CD14-positive monocyte (primary cell): ENCODE measurements around the gene SSTR4. TPM values are rescaled to one million over a fixed set of nuclear protein-coding genes. Genes with fewer than 3 reads are reported as not detected.

ENCODE experiments used
- DNase-seq, 3 donors: peaks; one replicate each; pipeline ENCODE4 v3.0.0-alpha.2; 2011 to 2022
- H2AFZ ChIP-seq: 2 replicates; pipeline ENCODE4 v1.6.0; 2012; ENCODE audit warnings: mild to moderate bottlenecking, low read depth, low read length, inconsistent platforms; ENCODE audit not compliant: insufficient read depth, poor library complexity, severe bottlenecking
- H3K27ac ChIP-seq, 2 donors: 1 replicate in 1 of 2; 2 replicates in 1 of 2; pipeline ENCODE4 v1.5.1; 2012 to 2013; ENCODE audit warnings: low read length in 2 of 2, control low read depth in 1 of 2, inconsistent platforms in 1 of 2, low read depth in 1 of 2, mild to moderate bottlenecking in 1 of 2
- H3K27me3 ChIP-seq, 2 donors: one replicate each; pipeline versions ENCODE4 v1.6.0 to v1.6.1; 2011 to 2013; ENCODE audit warnings: low read length in 2 of 2; ENCODE audit not compliant: control insufficient read depth in 2 of 2, insufficient read depth in 2 of 2
- H3K36me3 ChIP-seq, 2 donors: replicated peaks in 1 of 2; 1 replicate in 1 of 2; 2 replicates in 1 of 2; pipeline versions ENCODE4 v1.5.1 to v1.6.1; 2012 to 2013; ENCODE audit warnings: low read length in 2 of 2, control low read depth in 1 of 2, inconsistent platforms in 1 of 2, mild to moderate bottlenecking in 1 of 2; ENCODE audit not compliant: insufficient read depth in 2 of 2, control insufficient read depth in 1 of 2
- H3K4me1 ChIP-seq, 2 donors: 1 replicate in 1 of 2; 2 replicates in 1 of 2; pipeline versions ENCODE4 v1.5.1 to v1.6.1; 2012 to 2013; ENCODE audit warnings: low read length in 2 of 2, control low read depth in 1 of 2, inconsistent platforms in 1 of 2, mild to moderate bottlenecking in 1 of 2, moderate library complexity in 1 of 2; ENCODE audit not compliant: insufficient read depth in 2 of 2, control insufficient read depth in 1 of 2
- H3K4me2 ChIP-seq: replicated peaks from 2 replicates; pipeline ENCODE3; 2012; ENCODE audit warnings: low read length, moderate library complexity, mild to moderate bottlenecking; ENCODE audit not compliant: poor library complexity, severe bottlenecking; ENCODE audit errors: extremely low read depth
- H3K4me3 ChIP-seq, 3 experiments: fragments of 200-600 bp in 1 of 3; sonication (generic) in 1 of 3; replicated peaks in 1 of 3; 1 replicate in 2 of 3; 2 replicates in 1 of 3; pipeline ENCODE4 v1.5.1; 2011 to 2013; ENCODE audit warnings: low read length in 3 of 3, mild to moderate bottlenecking in 3 of 3, control low read depth in 2 of 3, low read depth in 2 of 3, inconsistent platforms in 1 of 3, moderate library complexity in 1 of 3
- H3K79me2 ChIP-seq: 2 replicates; pipeline ENCODE4 v1.6.0; 2012; ENCODE audit warnings: mild to moderate bottlenecking, control low read depth, inconsistent platforms, low read length, moderate library complexity; ENCODE audit not compliant: insufficient read depth
- H3K9ac ChIP-seq: 2 replicates; pipeline ENCODE4 v1.6.0; 2017; ENCODE audit warnings: low read length, mild to moderate bottlenecking; ENCODE audit not compliant: insufficient read depth, poor library complexity, severe bottlenecking
- H3K9me3 ChIP-seq, 2 donors: replicated peaks in 1 of 2; 1 replicate in 1 of 2; 2 replicates in 1 of 2; pipeline versions ENCODE4 v1.5.1 to v1.6.1; 2012 to 2013; ENCODE audit warnings: low read length in 2 of 2, control low read depth in 1 of 2; ENCODE audit not compliant: control insufficient read depth in 1 of 2, insufficient read depth in 1 of 2
- H4K20me1 ChIP-seq: 2 replicates; pipeline ENCODE4 v1.6.0; 2012; ENCODE audit warnings: mild to moderate bottlenecking, low read length, control low read depth, moderate library complexity; ENCODE audit not compliant: insufficient read depth
- H3K27ac Mint-ChIP-seq, 7 donors: one replicate each; pipeline ENCODE4 v1.8.0; 2020; ENCODE audit warnings: mild to moderate bottlenecking in 7 of 7, mixed read lengths in 7 of 7, moderate library complexity in 6 of 7, inconsistent platforms in 2 of 7
- H3K27me3 Mint-ChIP-seq, 3 donors: one replicate each; pipeline ENCODE4 v1.8.0; 2021 to 2022; ENCODE audit warnings: low read depth in 3 of 3, mild to moderate bottlenecking in 3 of 3, mixed read lengths in 3 of 3, moderate library complexity in 3 of 3, inconsistent platforms in 1 of 3
- H3K36me3 Mint-ChIP-seq, 2 donors: one replicate each; pipeline ENCODE4 v1.8.0; 2020; ENCODE audit warnings: mixed read lengths in 2 of 2, inconsistent platforms in 1 of 2, mild to moderate bottlenecking in 1 of 2
- H3K4me1 Mint-ChIP-seq: one replicate; pipeline ENCODE4 v1.8.0; 2020; ENCODE audit warnings: mild to moderate bottlenecking, mixed read lengths
- H3K4me3 Mint-ChIP-seq, 2 donors: one replicate each; pipeline ENCODE4 v1.8.0; 2020; ENCODE audit warnings: mild to moderate bottlenecking in 2 of 2, mixed read lengths in 2 of 2, moderate library complexity in 1 of 2
- H3K9me3 Mint-ChIP-seq, 7 donors: one replicate each; pipeline ENCODE4 v1.8.0; 2020 to 2022; ENCODE audit warnings: mixed read lengths in 7 of 7, mild to moderate bottlenecking in 6 of 7, moderate library complexity in 6 of 7, inconsistent platforms in 2 of 7
- CTCF ChIP-seq: fragments of 200-600 bp; IDR thresholded peaks from one replicate; pipeline ENCODE4 v1.8.0; 2022; ENCODE audit warnings: antibody characterized with exemption, mild to moderate bottlenecking
- WGBS: methylation state at CpG from one replicate; pipeline ENCODE4 v1.1.5; 2013; ENCODE audit warnings: missing lambda C conversion rate; ENCODE audit not compliant: insufficient coverage; 5-methylcytosine and 5-hydroxymethylcytosine counted together
- intact Hi-C, 2 donors: fragments of 100-400 bp; cut with micrococcal nuclease; formaldehyde crosslinking; loops; one replicate each; pipeline versions ENCODE4 v1.15.0 to v1.15.1; 2023
- polyA plus RNA-seq, 3 donors: library from polyadenylated mRNA; depleted of rRNA in 1 of 3; unstranded in 2 of 3; stranded (reverse) in 1 of 3; fragments of 300-500 nt in 2 of 3; fragments of >200 nt in 1 of 3; fragmentation: Illumina TruSeq in 2 of 3; gene quantifications; 1 replicate in 2 of 3; 2 replicates in 1 of 3; pipeline ENCODE4 v1.2.3, GENCODE V29; 2012 to 2021

The SSTR4 gene
- polyA plus RNA-seq, 3 donors: not detected

- H3K4me3 Mint-ChIP-seq: no peak overlapping the region
- peaks cover 13 to 17% of the 10 kb centered on the region in 2 donors for H3K4me1 ChIP-seq
- no CpG with 5 or more reads among the region's 3 CpGs for WGBS
These were observed 31.7 kb downstream of the SSTR4 start for GRCh38 chr20:23066772-23067171.

GRCh38 chr20:23068283-23068682 lies 33.2 kb downstream of the SSTR4 start:
- Histone ChIP-seq H3K79me2 (no peaks in the 10 kb centered on the region), H3K27ac (no peak overlapping the region), H2AFZ (no peak overlapping the region), H3K4me2 (no peak overlapping the region), H3K27me3 (no peaks in the 10 kb centered on the region), H3K9me3 (no peaks in the 10 kb centered on the region), H3K4me1 (peaks cover 5 to 8% of the 10 kb centered on the region in 2 donors), H3K9ac (no peak overlapping the region), H3K4me3 (no peak overlapping the region), H4K20me1 (peaks cover 6% of the 10 kb centered on the region), H3K36me3 (peaks cover 6 to 22% of the 10 kb centered on the region in 2 donors)
- no peak overlapping the region for H3K27ac Mint-ChIP-seq
- WGBS: no CpG with 5 or more reads among the region's 1 CpG
- intact Hi-C loops: no loop called here
- no peak for TF ChIP-seq CTCF
- peaks cover 30 to 38% of the 10 kb centered on the region in 2 donors for H3K36me3 Mint-ChIP-seq
- H3K27me3 Mint-ChIP-seq: peaks cover 0 to 2% (median 0%) of the 10 kb centered on the region in 3 donors
- peaks cover 0 to 2% (median 0%) of the 10 kb centered on the region in 7 donors for H3K9me3 Mint-ChIP-seq
- DNase-seq: no peak
- H3K4me1 Mint-ChIP-seq: peaks cover 11% of the 10 kb centered on the region
- no peak overlapping the region for H3K4me3 Mint-ChIP-seq

More at GRCh38 chr20:23066772-23067171, 31.7 kb downstream of the SSTR4 start:
- no peaks in the 10 kb centered on the region for H3K27me3 ChIP-seq
- DNase-seq: no peak
- H3K4me2 ChIP-seq: no peak overlapping the region
- H3K4me3 ChIP-seq: no peak overlapping the region
- no peaks in the 10 kb centered on the region for H3K27me3 Mint-ChIP-seq
- H3K9me3 ChIP-seq: no peaks in the 10 kb centered on the region
- peaks cover 17 to 24% of the 10 kb centered on the region in 2 donors for H3K36me3 Mint-ChIP-seq
- H2AFZ ChIP-seq: no peak overlapping the region
- H3K27ac Mint-ChIP-seq: no peak overlapping the region
- intact Hi-C loops: no loop called here
- H3K9ac ChIP-seq: no peak overlapping the region
- H3K4me1 Mint-ChIP-seq: peaks cover 22% of the 10 kb centered on the region
- no peak overlapping the region for H3K27ac ChIP-seq
- H3K36me3 ChIP-seq: peaks cover 3 to 9% of the 10 kb centered on the region in 2 donors
- peaks cover 0 to 2% (median 0%) of the 10 kb centered on the region in 7 donors for H3K9me3 Mint-ChIP-seq
- no peaks in the 10 kb centered on the region for H3K79me2 ChIP-seq
- H4K20me1 ChIP-seq: no peaks in the 10 kb centered on the region
- TF ChIP-seq CTCF: no peak
